H1 (cell line): ENCODE data around the gene SLC9C2. TPM values are rescaled to one million over a fixed set of nuclear protein-coding genes. Genes with fewer than 3 reads are reported as not detected.
A peak's percentile ranks its signal among the peaks of the same experiment; 100 is the strongest.

ENCODE experiments used
- ASH2L ChIP-seq: fragments of 200-600, 300-600 bp; sonication (generic); IDR thresholded peaks from one replicate; pipeline ENCODE4 v1.7.1; 2017; ENCODE audit warnings: low read length
- ATF3 ChIP-seq: IDR thresholded peaks from 2 replicates; pipeline ENCODE4 v1.6.1; 2011; ENCODE audit warnings: low read depth, mild to moderate bottlenecking, low read length; ENCODE audit not compliant: insufficient read depth
- CBX8 ChIP-seq: fragments of 300-800, 300-1000 bp; sonication (generic); IDR thresholded peaks from 2 replicates; pipeline ENCODE4 v1.7.1; 2016; ENCODE audit warnings: low read depth, low read length, borderline replicate concordance
- CTBP2 ChIP-seq: IDR thresholded peaks from 2 replicates; pipeline ENCODE4 v1.7.0; 2011; ENCODE audit warnings: borderline replicate concordance, mild to moderate bottlenecking, moderate library complexity, mixed read lengths, low read length; ENCODE audit not compliant: insufficient read depth, insufficient read length
- CTCF ChIP-seq, 3 experiments: IDR thresholded peaks; 1 replicate in 2 of 3; 2 replicates in 1 of 3; pipeline versions ENCODE4 v1.5.1 to v1.6.1; 2011; ENCODE audit warnings: low read length in 3 of 3, mild to moderate bottlenecking in 3 of 3, inconsistent platforms in 2 of 3, low read depth in 1 of 3, moderate library complexity in 1 of 3; ENCODE audit not compliant: insufficient read depth in 1 of 3; ENCODE audit errors: control extremely low read depth in 1 of 3
- GABPA ChIP-seq: IDR thresholded peaks from 2 replicates; pipeline ENCODE4 v1.6.1; 2011; ENCODE audit warnings: mild to moderate bottlenecking, low read length, moderate library complexity, borderline replicate concordance; ENCODE audit not compliant: insufficient read depth
- HDAC2 ChIP-seq, 2 experiments: fragments of 300-600 bp in 1 of 2; sonication (generic) in 1 of 2; IDR thresholded peaks; 2 replicates each; pipeline ENCODE4 v1.6.1; 2011 to 2012; ENCODE audit warnings: low read depth in 2 of 2, low read length in 2 of 2, mild to moderate bottlenecking in 2 of 2, moderate library complexity in 2 of 2, borderline replicate concordance in 1 of 2, inconsistent platforms in 1 of 2
- JUND ChIP-seq: IDR thresholded peaks from 2 replicates; pipeline ENCODE4 v1.6.1; 2011; ENCODE audit warnings: mild to moderate bottlenecking, improper control_type of control experiment, low read length
- KDM5A ChIP-seq: fragments of 200-600 bp; IDR thresholded peaks from 2 replicates; pipeline ENCODE4 v1.7.1; 2012; ENCODE audit warnings: mild to moderate bottlenecking, low read length, inconsistent platforms, mixed read lengths
- MAX ChIP-seq: IDR thresholded peaks from 2 replicates; pipeline ENCODE4 v1.6.1; 2012; ENCODE audit warnings: inconsistent platforms
- PHF8 ChIP-seq: fragments of 200-600 bp; sonication (generic); conservative IDR thresholded peaks from 2 replicates; pipeline ENCODE4 v1.7.1; 2012; ENCODE audit warnings: low read depth, mild to moderate bottlenecking, inconsistent platforms, low read length, moderate library complexity
- POLR2AphosphoS5 ChIP-seq: IDR thresholded peaks from 2 replicates; pipeline ENCODE4 v1.6.1; 2011; ENCODE audit warnings: low read depth, low read length
- RBBP5 ChIP-seq: IDR thresholded peaks from 2 replicates; pipeline ENCODE4 v1.7.1; 2012; ENCODE audit warnings: low read depth, mild to moderate bottlenecking, inconsistent platforms, low read length, moderate library complexity, borderline replicate concordance
- RXRA ChIP-seq: IDR thresholded peaks from 2 replicates; pipeline ENCODE4 v1.6.1; 2011; ENCODE audit warnings: low read depth, mild to moderate bottlenecking, low read length, moderate library complexity; ENCODE audit not compliant: insufficient read depth
- SIX5 ChIP-seq: IDR thresholded peaks from 2 replicates; pipeline ENCODE4 v1.6.1; 2011; ENCODE audit warnings: mild to moderate bottlenecking, low read depth, low read length
- TAF1 ChIP-seq: IDR thresholded peaks from 2 replicates; pipeline ENCODE4 v1.6.1; 2011; ENCODE audit warnings: mild to moderate bottlenecking, low read depth, low read length
- TAF7 ChIP-seq: optimal IDR thresholded peaks from 2 replicates; pipeline ENCODE3; 2011; ENCODE audit warnings: low read depth, mild to moderate bottlenecking, inconsistent platforms, low read length, moderate library complexity, borderline replicate concordance
- TCF12 ChIP-seq: IDR thresholded peaks from 2 replicates; pipeline ENCODE4 v1.6.1; 2011; ENCODE audit warnings: low read depth, mild to moderate bottlenecking, low read length
- TEAD4 ChIP-seq: IDR thresholded peaks from 2 replicates; pipeline ENCODE4 v1.6.1; 2012; ENCODE audit warnings: low read depth, low read length, inconsistent platforms, mixed read lengths
- YY1 ChIP-seq: IDR thresholded peaks from 2 replicates; pipeline ENCODE4 v1.6.1; 2011; ENCODE audit warnings: low read depth, mild to moderate bottlenecking, low read length
- polyA plus RNA-seq, 7 experiments: library from polyadenylated mRNA; depleted of rRNA in 3 of 7; stranded (reverse) in 5 of 7; unstranded in 2 of 7; fragments of >200 nt in 5 of 7; fragments of 200-250 nt in 2 of 7; gene quantifications; 1 replicate in 5 of 7; 2 replicates in 1 of 7; 4 replicates in 1 of 7; pipeline versions ENCODE4 v1.2.1 to v1.2.3, GENCODE V29; 2011 to 2013; ENCODE audit warnings: missing spikeins in 2 of 7, mixed read lengths in 2 of 7
- total RNA-seq: library from RNA; stranded (reverse); fragmentation: NEBNext Ultra II Directional; extraction: Animal tissue kit (Norgen Biotek cat#: 25700); gene quantifications from 2 replicates; pipeline ENCODE4 v1.2.1, GENCODE V29; 2021

Gene SLC9C2
- total and polyA plus RNA-seq, 2 of the 8 experiments (the other 6 are each of a cell fraction or from before 2014, with no cell fraction given): not detected

GRCh38 chr1:173477286-173478093 is 125.4 kb downstream of the SLC9C2 start, which contains the start of gene PRDX6 (continued):
- peak; percentile 40 for TF ChIP-seq MAX
- TF ChIP-seq SIX5: no peak
- no peak for TF ChIP-seq JUND
- peak; percentile 91 for TF ChIP-seq RBBP5
- peak; percentile 81 for TF ChIP-seq PHF8
- TF ChIP-seq ASH2L: peak; percentile 78
- no peak for TF ChIP-seq CTBP2
- TF ChIP-seq CBX8: no peak
- TF ChIP-seq TAF1: peak; percentile 92
- TF ChIP-seq RXRA: no peak
- no peak for TF ChIP-seq GABPA
- no peak for TF ChIP-seq TCF12
- peak; percentile 88 for TF ChIP-seq TAF7
- no peak for TF ChIP-seq YY1
- TF ChIP-seq POLR2AphosphoS5: peak; percentile 91
- TF ChIP-seq TEAD4: peak; percentile 60
- no peak for TF ChIP-seq KDM5A
- no peak for TF ChIP-seq CTCF (IDR thresholded peaks at IDR 0.05; ENCODE audit: control extremely low read depth in 1 of 3, insufficient read depth in 1 of 3, low read depth in 1 of 3, low read length in 3 of 3)
- no peak for TF ChIP-seq ATF3
- no peak; a peak in 1 of 4 replicates for TF ChIP-seq HDAC2 (IDR thresholded peaks at IDR 0.05; ENCODE audit: borderline replicate concordance in 1 of 2, low read depth in 2 of 2, low read length in 2 of 2)
